HCEC 1CT (cell line): ENCODE data around the gene TGFBR1.

Experiments used
- DNase-seq: peaks from one replicate; pipeline ENCODE4 v3.0.0-alpha.2; 2017

Gene TGFBR1

GRCh38 chr9:99104459-99105151 is at the start of gene TGFBR1:
Gene TGFBR1 (plus strand): TSS chr9:99105113. CDS start chr9:99105206, 93 bp downstream.
- DNase-seq = peak; percentile 92

- DNase-seq = no peak
Measured at GRCh38 chr9:99055384-99055783, 49.5 kb upstream of the TGFBR1 start.

GRCh38 chr9:99056186-99056585 is 48.7 kb upstream of the TGFBR1 start:
- no peak for DNase-seq

GRCh38 chr9:99056886-99057664 is 47.8 kb upstream of the TGFBR1 start:
- peak; percentile 76 for DNase-seq

- peak; percentile 67 for DNase-seq
Measured at GRCh38 chr9:99057665-99058625, 47.0 kb upstream of the TGFBR1 start.

GRCh38 chr9:99058964-99059921 is 45.7 kb upstream of the TGFBR1 start:
- DNase-seq = no peak

- DNase-seq = no peak
Measured at GRCh38 chr9:99060621-99061020, 44.3 kb upstream of the TGFBR1 start.

- no peak for DNase-seq
Measured at GRCh38 chr9:99062549-99062948, 42.4 kb upstream of the TGFBR1 start.

GRCh38 chr9:99063522-99063921 is 41.4 kb upstream of the TGFBR1 start:
- no peak for DNase-seq

- DNase-seq = no peak
Measured at GRCh38 chr9:99066571-99066970, 38.3 kb upstream of the TGFBR1 start.

- DNase-seq = no peak
Measured at GRCh38 chr9:99069075-99069474, 35.8 kb upstream of the TGFBR1 start.

GRCh38 chr9:99069546-99069945 is 35.4 kb upstream of the TGFBR1 start:
- DNase-seq = no peak

- no peak for DNase-seq
Measured at GRCh38 chr9:99070681-99071080, 34.2 kb upstream of the TGFBR1 start.

GRCh38 chr9:99071313-99072039 is 33.4 kb upstream of the TGFBR1 start:
- no peak for DNase-seq

- no peak for DNase-seq
Measured at GRCh38 chr9:99072040-99072394, 32.9 kb upstream of the TGFBR1 start.

- DNase-seq = no peak
Measured at GRCh38 chr9:99073347-99073746, 31.6 kb upstream of the TGFBR1 start.

- no peak for DNase-seq
Measured at GRCh38 chr9:99073985-99074901, 30.7 kb upstream of the TGFBR1 start.

- DNase-seq = no peak
Measured at GRCh38 chr9:99074902-99075245, 30.0 kb upstream of the TGFBR1 start.

- DNase-seq = peak; percentile 80
Measured at GRCh38 chr9:99075246-99075912, 29.5 kb upstream of the TGFBR1 start.

- DNase-seq = no peak
Measured at GRCh38 chr9:99076030-99076429, 28.9 kb upstream of the TGFBR1 start.
